Keratinocyte (primary cell): ENCODE results near the gene TLL2. TPM values are rescaled to one million over a fixed set of nuclear protein-coding genes. Genes with fewer than 3 reads are reported as not detected.

ENCODE experiments used
- DNase-seq: peaks from one replicate; pipeline ENCODE4 v3.0.0-alpha.2; 2011; ENCODE audit warnings: low read depth, missing footprints, low spot score
- FAIRE-seq: peaks from 2 replicates; lab custom pipeline; 2011; peaks lifted over from hg19 to GRCh38; lab: Jason Lieb, UNC
- H2AFZ ChIP-seq: 2 replicates; pipeline ENCODE4 v1.6.0; 2012; ENCODE audit warnings: low read length, control low read depth, inconsistent platforms; ENCODE audit not compliant: control insufficient read depth
- H3K27ac ChIP-seq: 2 replicates; pipeline ENCODE4 v1.5.1; 2011; ENCODE audit warnings: low read length; ENCODE audit not compliant: control insufficient read depth, insufficient read depth
- H3K27me3 ChIP-seq: 3 replicates; pipeline ENCODE4 v1.6.0; 2011; ENCODE audit warnings: low read length; ENCODE audit not compliant: control insufficient read depth, insufficient read depth; ENCODE audit errors: extremely low read depth
- H3K36me3 ChIP-seq, 2 experiments: 2 replicates in 1 of 2; 3 replicates in 1 of 2; pipeline ENCODE4 v1.5.1; 2011; ENCODE audit warnings: low read length in 2 of 2, mild to moderate bottlenecking in 1 of 2; ENCODE audit not compliant: control insufficient read depth in 2 of 2, insufficient read depth in 2 of 2; ENCODE audit errors: extremely low read depth in 1 of 2
- H3K4me1 ChIP-seq: 3 replicates; pipeline ENCODE4 v1.5.1; 2011; ENCODE audit warnings: low read length; ENCODE audit not compliant: control insufficient read depth, insufficient read depth; ENCODE audit errors: extremely low read depth
- H3K4me2 ChIP-seq: 3 replicates; pipeline ENCODE4 v1.6.0; 2011; ENCODE audit warnings: low read depth, low read length; ENCODE audit not compliant: control insufficient read depth, insufficient read depth; ENCODE audit errors: extremely low read depth
- H3K4me3 ChIP-seq, 3 experiments: fragments of 200-600 bp in 1 of 3; sonication (generic) in 1 of 3; 2 replicates in 2 of 3; 3 replicates in 1 of 3; pipeline ENCODE4 v1.5.1; 2011 to 2016; ENCODE audit warnings: low read length in 3 of 3, mild to moderate bottlenecking in 3 of 3, control low read depth in 2 of 3, inconsistent platforms in 1 of 3, low read depth in 1 of 3, mixed read lengths in 1 of 3, mixed run types in 1 of 3, moderate library complexity in 1 of 3; ENCODE audit not compliant: control insufficient read depth in 2 of 3, insufficient read depth in 2 of 3; ENCODE audit errors: extremely low read depth in 1 of 3
- H3K79me2 ChIP-seq: 2 replicates; pipeline ENCODE4 v1.6.0; 2012; ENCODE audit warnings: low read length; ENCODE audit not compliant: control insufficient read depth, insufficient read depth
- H3K9ac ChIP-seq: 3 replicates; pipeline ENCODE4 v1.6.0; 2011; ENCODE audit warnings: low read length; ENCODE audit not compliant: control insufficient read depth, insufficient read depth; ENCODE audit errors: extremely low read depth
- H3K9me1 ChIP-seq: 3 replicates; pipeline ENCODE4 v1.6.0; 2011; ENCODE audit warnings: low read length; ENCODE audit not compliant: control insufficient read depth, insufficient read depth; ENCODE audit errors: extremely low read depth
- H3K9me3 ChIP-seq: 2 replicates; pipeline ENCODE4 v1.5.1; 2012; ENCODE audit warnings: low read depth, low read length; ENCODE audit not compliant: control insufficient read depth
- H4K20me1 ChIP-seq: 3 replicates; pipeline ENCODE4 v1.6.0; 2011; ENCODE audit warnings: low read length; ENCODE audit not compliant: control insufficient read depth, insufficient read depth; ENCODE audit errors: extremely low read depth
- CTCF ChIP-seq, 3 experiments: IDR thresholded peaks in 1 of 3; conservative IDR thresholded peaks in 1 of 3; optimal IDR thresholded peaks in 1 of 3; 2 replicates in 2 of 3; 3 replicates in 1 of 3; pipeline versions ENCODE3 to v1.5.1; 2011; ENCODE audit warnings: low read length in 3 of 3, mild to moderate bottlenecking in 3 of 3, moderate library complexity in 2 of 3, control low read depth in 1 of 3, inconsistent platforms in 1 of 3; ENCODE audit not compliant: insufficient read depth in 2 of 3; ENCODE audit errors: extremely low read depth in 1 of 3
- EZH2 ChIP-seq: IDR thresholded peaks from one replicate; pipeline ENCODE4 v1.6.1; 2012; ENCODE audit warnings: inconsistent platforms, mild to moderate bottlenecking, low read length, moderate library complexity
- dilution Hi-C: fragments of 300-500 bp; cut with MboI; formaldehyde crosslinking; loops from one replicate; pipeline ENCODE4 v1.7.0; 2020; ENCODE audit warnings: low sequenced_read_pairs; ENCODE audit not compliant: extremely low pct_ligation_motif_present
- polyA plus RNA-seq, 5 experiments: library from polyadenylated mRNA; depleted of rRNA in 3 of 5; stranded (reverse) in 3 of 5; stranded (forward) in 1 of 5; unstranded in 1 of 5; fragments of >200 nt; gene quantifications; 1 replicate in 1 of 5; 2 replicates in 3 of 5; 3 replicates in 1 of 5; pipeline versions ENCODE4 v1.2.1 to v1.2.3, GENCODE V29; 2011 to 2012; ENCODE audit warnings: missing spikeins in 2 of 5, low read depth in 1 of 5, low replicate concordance in 1 of 5

Gene TLL2
- polyA plus RNA-seq, 1 donor (not counting 4 experiments of a cell fraction or from before 2014, with no cell fraction given), result 0.83 TPM

DNA sequence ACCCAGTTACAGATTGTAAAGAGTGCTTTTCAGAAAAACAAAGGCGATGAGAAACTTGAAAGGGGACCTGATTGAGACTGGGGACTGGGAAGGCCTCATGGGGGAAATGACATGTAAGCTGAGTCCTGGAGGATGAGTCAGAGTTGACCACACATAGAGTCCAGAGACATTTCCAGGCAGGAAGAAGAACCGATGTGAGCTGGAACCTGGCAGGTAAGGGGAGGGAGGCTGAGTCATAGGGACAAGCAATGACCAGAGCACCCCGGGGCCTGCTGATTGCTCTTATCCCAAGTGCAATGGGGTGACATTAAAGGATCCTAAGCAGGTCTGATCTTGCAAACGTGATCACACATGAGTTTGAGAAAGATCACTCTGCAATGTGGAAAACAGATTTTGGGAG is 11.7 kb downstream of the TLL2 start:
- peak overlapping the region; percentile 13 for H3K9ac ChIP-seq
- H3K9me3 ChIP-seq, result no peaks in the 10 kb centered on the region
- dilution Hi-C loops, result no loop called here
- H3K4me3 ChIP-seq, result no peak overlapping the region
- H3K27me3 ChIP-seq, result no peaks in the 10 kb centered on the region
- H3K4me2 ChIP-seq, result peak overlapping the region; percentile 54
- no peaks in the 10 kb centered on the region for H3K79me2 ChIP-seq
- no peak overlapping the region for H2AFZ ChIP-seq
- FAIRE-seq, result peak; percentile 84
- H4K20me1 ChIP-seq, result no peaks in the 10 kb centered on the region
- TF ChIP-seq EZH2 (no peak), CTCF (optimal IDR thresholded peaks at IDR 0.05 in 1 of 3, IDR thresholded peaks at IDR 0.05 in 1 of 3, conservative IDR thresholded peaks at IDR 0.05 in 1 of 3; ENCODE audit: extremely low read depth in 1 of 3, insufficient read depth in 2 of 3, low read length in 3 of 3) (no peak)
- peaks cover 28% of the 10 kb centered on the region for H3K4me1 ChIP-seq
- no peaks in the 10 kb centered on the region for H3K9me1 ChIP-seq
- DNase-seq, result peak; percentile 62
- no peaks in the 10 kb centered on the region for H3K36me3 ChIP-seq
- H3K27ac ChIP-seq, result peak overlapping the region; percentile 23

- TF ChIP-seq CTCF (optimal IDR thresholded peaks at IDR 0.05 in 1 of 3, IDR thresholded peaks at IDR 0.05 in 1 of 3, conservative IDR thresholded peaks at IDR 0.05 in 1 of 3; ENCODE audit: extremely low read depth in 1 of 3, insufficient read depth in 2 of 3, low read length in 3 of 3) (no peak), EZH2 (no peak)
- Histone ChIP-seq H3K79me2 (no peaks in the 10 kb centered on the region), H3K36me3 (no peaks in the 10 kb centered on the region), H3K9me1 (no peaks in the 10 kb centered on the region), H3K4me1 (peaks cover 21% of the 10 kb centered on the region), H3K27me3 (no peaks in the 10 kb centered on the region), H3K9me3 (no peaks in the 10 kb centered on the region), H3K4me3 (no peak overlapping the region), H2AFZ (no peak overlapping the region), H3K4me2 (no peak overlapping the region), H3K9ac (no peak overlapping the region), H4K20me1 (no peaks in the 10 kb centered on the region), H3K27ac (no peak overlapping the region)
- DNase-seq, result no peak
- dilution Hi-C loops, result no loop called here
- no peak for FAIRE-seq
Observed at GRCh38 chr10:96500519-96500918, 13.2 kb downstream of the TLL2 start.
